Measurements from ENCODE around the gene PCK2. TPM values are rescaled to one million over a fixed set of nuclear protein-coding genes. Genes with fewer than 3 reads are reported as not detected.

PCK2 gene
- total and polyA plus RNA-seq, 2 of the 13 experiments (the other 11 are each of a cell fraction or from before 2014, with no cell fraction given), result 129 to 272 TPM

- TF ChIP-seq HIC2 (CRISPR knock-in tag; IDR thresholded peaks at IDR 0.05; ENCODE audit: low read depth) (no peak), DNMT3B (CRISPR knock-in tag; conservative IDR thresholded peaks at IDR 0.05) (no peak), ZNF552 (CRISPR knock-in tag; IDR thresholded peaks at IDR 0.05; ENCODE audit: borderline replicate concordance) (no peak; the same call in 1 of the 2 replicates), SMAD9 (CRISPR knock-in tag; IDR thresholded peaks at IDR 0.05) (no peak), ZNF329 (CRISPR knock-in tag; IDR thresholded peaks at IDR 0.05; ENCODE audit: low read depth) (no peak), HMG20A (CRISPR knock-in tag; IDR thresholded peaks at IDR 0.05; ENCODE audit: borderline replicate concordance) (no peak), UBTF (CRISPR knock-in tag; IDR thresholded peaks at IDR 0.05) (peak; percentile 14; the same call in 1 of the 2 replicates), SNAI1 (CRISPR knock-in tag; IDR thresholded peaks at IDR 0.05; ENCODE audit: borderline replicate concordance) (no peak), DNMT1 (CRISPR knock-in tag; IDR thresholded peaks at IDR 0.05) (no peak), RAD51 (IDR thresholded peaks at IDR 0.05; ENCODE audit: borderline replicate concordance) (no peak), ZNF318 (CRISPR knock-in tag; IDR thresholded peaks at IDR 0.05) (0 out of 2 replicates have a peak, but pooled peaks have one; percentile 58), MED1 (CRISPR knock-in tag; IDR thresholded peaks at IDR 0.05) (peak; percentile 42; the same call in 1 of the 2 replicates), KAT8 (CRISPR knock-in tag; IDR thresholded peaks at IDR 0.05) (no peak), HHEX (CRISPR knock-in tag; IDR thresholded peaks at IDR 0.05) (no peak)
- TF ChIP-seq, protein P1, sequence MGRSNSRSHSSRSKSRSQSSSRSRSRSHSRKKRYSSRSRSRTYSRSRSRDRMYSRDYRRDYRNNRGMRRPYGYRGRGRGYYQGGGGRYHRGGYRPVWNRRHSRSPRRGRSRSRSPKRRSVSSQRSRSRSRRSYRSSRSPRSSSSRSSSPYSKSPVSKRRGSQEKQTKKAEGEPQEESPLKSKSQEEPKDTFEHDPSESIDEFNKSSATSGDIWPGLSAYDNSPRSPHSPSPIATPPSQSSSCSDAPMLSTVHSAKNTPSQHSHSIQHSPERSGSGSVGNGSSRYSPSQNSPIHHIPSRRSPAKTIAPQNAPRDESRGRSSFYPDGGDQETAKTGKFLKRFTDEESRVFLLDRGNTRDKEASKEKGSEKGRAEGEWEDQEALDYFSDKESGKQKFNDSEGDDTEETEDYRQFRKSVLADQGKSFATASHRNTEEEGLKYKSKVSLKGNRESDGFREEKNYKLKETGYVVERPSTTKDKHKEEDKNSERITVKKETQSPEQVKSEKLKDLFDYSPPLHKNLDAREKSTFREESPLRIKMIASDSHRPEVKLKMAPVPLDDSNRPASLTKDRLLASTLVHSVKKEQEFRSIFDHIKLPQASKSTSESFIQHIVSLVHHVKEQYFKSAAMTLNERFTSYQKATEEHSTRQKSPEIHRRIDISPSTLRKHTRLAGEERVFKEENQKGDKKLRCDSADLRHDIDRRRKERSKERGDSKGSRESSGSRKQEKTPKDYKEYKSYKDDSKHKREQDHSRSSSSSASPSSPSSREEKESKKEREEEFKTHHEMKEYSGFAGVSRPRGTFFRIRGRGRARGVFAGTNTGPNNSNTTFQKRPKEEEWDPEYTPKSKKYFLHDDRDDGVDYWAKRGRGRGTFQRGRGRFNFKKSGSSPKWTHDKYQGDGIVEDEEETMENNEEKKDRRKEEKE (IDR thresholded peaks at IDR 0.05), result no peak
These were observed 2.6 kb downstream of the PCK2 start (continued) for GRCh38 chr14:24096545-24097181.
